Activated CD4-positive, alpha-beta T cell treated with anti-CD3 and anti-CD28 coated beads for 24 hours (primary cell): Measurements from ENCODE around the gene RTP1.

Source experiments
- DNase-seq, 2 donors: peaks; one replicate each; pipeline ENCODE4 v3.0.0-alpha.2; 2020; ENCODE audit warnings: low read depth in 2 of 2

Gene RTP1

DNA sequence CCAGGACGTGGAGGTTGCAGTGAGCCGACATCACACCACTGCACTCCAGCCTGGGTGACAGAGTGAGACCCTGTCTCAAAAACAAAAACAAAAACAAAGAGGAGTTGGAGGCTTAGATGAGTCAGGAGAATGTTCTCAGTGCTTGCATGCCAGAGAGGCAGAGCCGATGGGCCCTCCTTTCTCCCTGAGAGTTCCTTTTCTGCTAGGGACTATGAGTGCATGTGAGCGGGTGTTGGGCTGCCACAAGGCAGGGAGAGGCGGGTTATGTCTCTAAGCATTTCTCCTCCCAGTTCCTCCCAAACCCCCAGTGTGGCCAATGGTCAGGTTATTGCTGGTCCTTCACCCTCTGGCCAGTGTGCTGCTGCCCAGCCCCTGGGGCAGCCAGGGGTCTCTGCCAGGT, 45.1 kb downstream of the RTP1 start:
- DNase-seq, result no peak

DNA sequence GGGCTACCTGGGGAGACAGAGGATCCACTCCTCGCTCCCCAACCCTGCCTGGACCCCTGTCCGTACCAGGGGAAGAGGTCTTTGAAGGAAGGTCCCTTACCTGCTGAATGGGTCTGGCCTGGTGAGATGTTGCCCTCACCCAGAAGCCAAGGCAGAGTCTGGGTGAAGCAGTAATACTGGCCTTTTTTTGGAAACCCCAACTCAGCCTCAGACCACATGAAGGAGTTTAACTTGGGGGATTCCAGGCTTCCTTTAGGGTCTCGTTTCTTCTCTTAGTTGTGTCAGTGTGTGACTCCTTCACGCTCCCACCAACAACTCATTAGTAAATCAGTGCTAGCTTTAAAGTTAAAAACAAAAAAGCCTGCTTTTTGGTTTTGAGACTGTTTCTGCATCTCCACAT, 45.6 kb downstream of the RTP1 start:
- DNase-seq, result no peak

DNA sequence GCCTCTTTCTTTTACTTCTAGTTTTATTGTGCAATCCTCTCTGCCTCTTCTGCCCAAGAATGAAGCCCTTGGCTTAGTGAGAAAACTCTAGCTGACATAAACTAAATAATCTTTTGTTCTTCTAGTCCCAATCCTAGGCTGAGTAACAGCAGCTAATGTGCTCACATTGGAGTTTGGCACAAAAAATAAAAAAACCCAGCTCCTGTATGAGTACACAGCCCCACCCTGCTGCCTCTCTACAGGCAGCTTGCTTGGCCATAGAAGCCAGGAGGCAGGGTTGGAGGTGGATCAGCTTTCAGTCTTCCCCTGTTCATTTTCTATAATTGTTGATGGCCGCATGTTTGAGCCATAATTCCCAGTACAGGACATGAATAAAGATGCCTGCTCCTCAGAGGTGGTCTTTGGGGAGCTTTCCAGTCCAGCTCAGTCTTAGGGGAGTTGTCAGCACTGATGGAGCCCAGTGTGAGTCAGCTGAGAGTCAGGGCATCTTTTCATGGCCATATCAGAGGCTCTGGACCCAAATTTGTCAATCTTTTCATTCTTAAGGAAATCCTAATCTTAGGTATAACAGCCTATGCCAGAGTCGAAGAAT, 46.7 kb downstream of the RTP1 start:
- no peak for DNase-seq

DNA sequence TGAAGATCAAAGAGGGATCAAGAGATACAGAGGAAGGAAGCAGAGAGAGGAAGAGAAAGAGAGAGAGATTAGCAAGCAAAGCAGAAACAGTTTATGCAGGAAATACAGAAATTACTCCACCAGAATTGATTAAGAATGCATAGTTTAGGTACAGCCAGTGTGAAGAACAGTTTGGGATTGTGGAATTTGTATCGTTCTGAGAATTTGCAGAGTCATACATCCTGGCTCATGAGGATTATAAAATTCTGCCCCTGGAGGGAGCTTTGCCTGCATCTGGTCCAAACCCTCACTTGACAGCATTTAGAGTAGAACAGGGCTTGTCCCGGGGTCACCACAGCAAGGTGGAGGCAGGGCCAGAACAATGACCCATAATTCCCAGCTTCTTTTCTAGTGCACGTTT, 50.1 kb downstream of the RTP1 start:
- DNase-seq, result no peak
